ENCODE data around the gene SMYD3. TPM values are rescaled to one million over a fixed set of nuclear protein-coding genes. Genes with fewer than 3 reads are reported as not detected.

Gene SMYD3
- total and polyA plus RNA-seq, 11 donors = 6.3 to 12.1 (median 9.5) TPM

GRCh38 chr1:245986404-245987218 lies 520.5 kb downstream of the SMYD3 start:
- no peaks in the 10 kb centered on the region for H3K27me3 ChIP-seq
- no peak for DNase-seq
- no peak for TF ChIP-seq POLR2A (IDR thresholded peaks at IDR 0.05)
- TF ChIP-seq CTCF (IDR thresholded peaks at IDR 0.05) = no peak
- H3K9me3 ChIP-seq = no peaks in the 10 kb centered on the region
- H3K27ac ChIP-seq = no peak overlapping the region
- intact Hi-C loops (cut with DNase I) = loop anchor here in 1 of 10 donors (10.0 kb wide), 1 partner anchor 102 kb away; no protein-coding TSS in a partner anchor
- no peak for ATAC-seq
- WGBS, 4 donors = 56 to 63% (median 60%) methylated on average over 12 of the region's 12 CpGs
- peaks cover 0 to 15% (median 0%) of the 10 kb centered on the region in 12 donors for H3K4me1 ChIP-seq
- H3K36me3 ChIP-seq = no peaks in the 10 kb centered on the region
- no peak overlapping the region for H3K4me3 ChIP-seq

- ATAC-seq (no peak), DNase-seq (no peak)
- WGBS, 4 donors = 96 to 98% (median 97%) methylated on average over 7 of the region's 7 CpGs
- Histone ChIP-seq H3K36me3 (no peaks in the 10 kb centered on the region), H3K4me3 (no peak overlapping the region), H3K27me3 (no peaks in the 10 kb centered on the region), H3K9me3 (no peaks in the 10 kb centered on the region), H3K4me1 (peaks cover 0 to 11% (median 0%) of the 10 kb centered on the region in 12 donors), H3K27ac (no peak overlapping the region)
- TF ChIP-seq POLR2A (IDR thresholded peaks at IDR 0.05) (no peak), CTCF (IDR thresholded peaks at IDR 0.05) (no peak)
- intact Hi-C loops (cut with DNase I) = loop anchor here in 1 of 10 donors (10.0 kb wide), 1 partner anchor 100 kb away; no protein-coding TSS in a partner anchor
Measured at GRCh38 chr1:245984390-245985155, 522.5 kb downstream of the SMYD3 start.

GRCh38 chr1:245983294-245983967 lies 523.6 kb downstream of the SMYD3 start:
- 84 to 89% (median 85%) methylated on average over 7 of the region's 7 CpGs for WGBS, 4 donors

More at GRCh38 chr1:245983294-245983967, 523.6 kb downstream of the SMYD3 start:
- no peak for DNase-seq
- no peak overlapping the region for H3K27ac ChIP-seq
- no peaks in the 10 kb centered on the region for H3K9me3 ChIP-seq
- H3K36me3 ChIP-seq = no peaks in the 10 kb centered on the region
- intact Hi-C loops (cut with DNase I) = loop anchor here in 1 of 10 donors (10.0 kb wide), 1 partner anchor 99 kb away; no protein-coding TSS in a partner anchor
- TF ChIP-seq CTCF (IDR thresholded peaks at IDR 0.05) (no peak), POLR2A (IDR thresholded peaks at IDR 0.05) (no peak)
- H3K4me3 ChIP-seq = no peak overlapping the region
- no peak for ATAC-seq
- peaks cover 0 to 11% (median 0%) of the 10 kb centered on the region in 12 donors for H3K4me1 ChIP-seq
- no peaks in the 10 kb centered on the region for H3K27me3 ChIP-seq

Data from heart left ventricle (tissue), 16 donors.